22Rv1 (cell line): Measurements from ENCODE around the gene EMC10.

Source experiments
- ZFX ChIP-seq: fragments of 450-650 bp; IDR thresholded peaks from 2 replicates; pipeline ENCODE4 v1.6.1; 2017; ENCODE audit warnings: antibody characterized with exemption, borderline replicate concordance
- TF ChIP-seq, protein P1 (sequence below): fragments of 450-650 bp; IDR thresholded peaks from 2 replicates; pipeline ENCODE4 v1.5.1; 2017; ENCODE audit warnings: mild to moderate bottlenecking

DNA sequence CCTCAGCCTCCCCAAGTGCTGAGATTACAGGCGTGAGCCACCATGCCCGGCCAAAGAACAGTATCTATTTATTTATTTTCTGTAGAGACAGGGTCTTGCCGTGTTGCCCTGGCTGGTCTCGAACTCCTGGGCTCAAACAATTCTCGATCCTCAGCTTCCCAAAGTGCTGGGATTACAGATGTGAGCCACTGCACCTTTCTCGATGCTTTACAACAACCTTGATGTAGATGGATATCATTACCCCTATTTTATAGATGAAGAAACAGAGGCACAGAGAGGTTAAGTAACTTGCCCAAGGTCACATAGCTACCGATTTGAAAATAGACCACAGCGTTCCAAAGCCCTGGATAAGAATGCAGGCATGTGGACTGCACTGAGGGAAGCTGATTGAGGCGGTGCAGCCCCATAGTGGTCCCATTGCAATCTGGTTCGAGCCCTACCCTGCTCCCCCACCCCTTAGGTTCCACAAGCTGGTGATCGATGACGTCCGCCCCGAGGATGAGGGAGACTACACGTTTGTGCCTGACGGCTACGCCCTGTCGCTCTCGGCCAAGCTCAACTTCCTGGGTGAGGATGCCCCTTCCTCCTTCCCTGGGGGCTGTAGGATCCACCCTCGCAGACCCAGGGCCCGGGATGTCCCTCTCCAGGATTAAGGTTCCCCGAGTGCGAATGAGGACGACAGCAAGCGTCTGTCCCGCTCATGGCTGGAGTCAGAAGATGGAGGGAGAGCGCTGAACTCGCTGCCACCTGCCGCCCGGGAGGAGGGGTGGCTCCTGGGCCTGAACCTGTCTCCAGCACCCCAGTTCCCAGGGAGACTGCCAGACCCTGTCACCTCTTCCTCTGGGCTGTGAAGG lies 25.7 kb upstream of the EMC10 start:
- TF ChIP-seq, protein P1, sequence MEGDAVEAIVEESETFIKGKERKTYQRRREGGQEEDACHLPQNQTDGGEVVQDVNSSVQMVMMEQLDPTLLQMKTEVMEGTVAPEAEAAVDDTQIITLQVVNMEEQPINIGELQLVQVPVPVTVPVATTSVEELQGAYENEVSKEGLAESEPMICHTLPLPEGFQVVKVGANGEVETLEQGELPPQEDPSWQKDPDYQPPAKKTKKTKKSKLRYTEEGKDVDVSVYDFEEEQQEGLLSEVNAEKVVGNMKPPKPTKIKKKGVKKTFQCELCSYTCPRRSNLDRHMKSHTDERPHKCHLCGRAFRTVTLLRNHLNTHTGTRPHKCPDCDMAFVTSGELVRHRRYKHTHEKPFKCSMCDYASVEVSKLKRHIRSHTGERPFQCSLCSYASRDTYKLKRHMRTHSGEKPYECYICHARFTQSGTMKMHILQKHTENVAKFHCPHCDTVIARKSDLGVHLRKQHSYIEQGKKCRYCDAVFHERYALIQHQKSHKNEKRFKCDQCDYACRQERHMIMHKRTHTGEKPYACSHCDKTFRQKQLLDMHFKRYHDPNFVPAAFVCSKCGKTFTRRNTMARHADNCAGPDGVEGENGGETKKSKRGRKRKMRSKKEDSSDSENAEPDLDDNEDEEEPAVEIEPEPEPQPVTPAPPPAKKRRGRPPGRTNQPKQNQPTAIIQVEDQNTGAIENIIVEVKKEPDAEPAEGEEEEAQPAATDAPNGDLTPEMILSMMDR: no peak
- TF ChIP-seq ZFX: no peak
